Activated CD4-positive, alpha-beta T cell treated with anti-CD3 and anti-CD28 coated beads, Interleukin-10, Interleukin-2, amounts not matched to agents 100 ng/mL and 50 ng/mL, durations not matched to agents 16 hours and 8 hours (primary cell): ENCODE measurements around the gene BICRA.
"Not testable (repeated sequence)": the region's sequence is repeated elsewhere in the genome, so short reads cannot be mapped to it uniquely, and the experiment has no call there.

Experiments
- DNase-seq: peaks from one replicate; pipeline ENCODE4 v3.0.0-alpha.2; 2020

Gene BICRA

GRCh38 chr19:47694466-47695273, 85.7 kb downstream of the BICRA start:
- no peak for DNase-seq

- no peak for DNase-seq
These were observed 86.8 kb downstream of the BICRA start for GRCh38 chr19:47695533-47696262.

- DNase-seq: no peak
These were observed 87.7 kb downstream of the BICRA start for GRCh38 chr19:47696635-47697034.

- peak; percentile 71 for DNase-seq
These were observed 89.1 kb downstream of the BICRA start for GRCh38 chr19:47697863-47698609.

GRCh38 chr19:47698631-47699359, 89.9 kb downstream of the BICRA start:
- DNase-seq: no peak

GRCh38 chr19:47699360-47699917, 90.5 kb downstream of the BICRA start:
- DNase-seq: peak; percentile 60

- DNase-seq: no peak
These were observed 92.2 kb downstream of the BICRA start for GRCh38 chr19:47700934-47701716.

- DNase-seq: no peak
These were observed 93.0 kb downstream of the BICRA start for GRCh38 chr19:47701717-47702552.

GRCh38 chr19:47702671-47703070, 93.7 kb downstream of the BICRA start:
- no peak for DNase-seq

GRCh38 chr19:47703301-47703700, 94.4 kb downstream of the BICRA start:
- no peak for DNase-seq

- DNase-seq: no peak
These were observed 95.1 kb downstream of the BICRA start for GRCh38 chr19:47704024-47704423.

- DNase-seq: no peak
These were observed 95.7 kb downstream of the BICRA start for GRCh38 chr19:47704656-47705055.

- peak; percentile 86 for DNase-seq
These were observed 98.4 kb downstream of the BICRA start for GRCh38 chr19:47707135-47707925.

- DNase-seq: no peak
These were observed 102.8 kb downstream of the BICRA start for GRCh38 chr19:47711652-47712242.

- DNase-seq: peak; percentile 47
These were observed 104.4 kb downstream of the BICRA start, which contains the start of gene EHD2 for GRCh38 chr19:47713046-47714021. Gene EHD2, plus strand, starts transcription at chr19:47713422. Its CDS starts 3,191 bp downstream, at chr19:47716613.

- no peak for DNase-seq
These were observed 105.4 kb downstream of the BICRA start for GRCh38 chr19:47714339-47714738.

- not testable (repeated sequence) for DNase-seq
These were observed 105.9 kb downstream of the BICRA start for GRCh38 chr19:47714855-47715254.
